Measurements from ENCODE around the gene TTC3.
"Not testable (repeated sequence)": the region's sequence is repeated elsewhere in the genome, so short reads cannot be mapped to it uniquely, and the experiment has no call there.

The TTC3 gene

GRCh38 chr21:37072988-37073416, at the start of gene TTC3, which contains the start of gene PIGP:
TSS of gene TTC3 (plus strand) at chr21:37073254. CDS start at chr21:37087258, 14,004 bp downstream.
TSS of gene PIGP (minus strand) at chr21:37073071. CDS start at chr21:37072515, 556 bp downstream.
- peak; percentile 97 for DNase-seq

- DNase-seq = no peak
Measured at GRCh38 chr21:37026499-37026898, 46.6 kb upstream of the TTC3 start.

- no peak for DNase-seq
Measured at GRCh38 chr21:37028570-37028969, 44.5 kb upstream of the TTC3 start.

- DNase-seq = no peak
Measured at GRCh38 chr21:37030864-37031263, 42.2 kb upstream of the TTC3 start.

GRCh38 chr21:37032293-37032692, 40.8 kb upstream of the TTC3 start:
- no peak for DNase-seq

- DNase-seq = no peak
Measured at GRCh38 chr21:37032877-37033471, 40.1 kb upstream of the TTC3 start.

- not testable (repeated sequence) for DNase-seq
Measured at GRCh38 chr21:37034394-37034793, 38.7 kb upstream of the TTC3 start.

- no peak for DNase-seq
Measured at GRCh38 chr21:37036177-37036576, 36.9 kb upstream of the TTC3 start.

- DNase-seq = no peak
Measured at GRCh38 chr21:37039411-37040075, 33.5 kb upstream of the TTC3 start.

- no peak for DNase-seq
Measured at GRCh38 chr21:37040212-37040611, 32.8 kb upstream of the TTC3 start.

- DNase-seq = no peak
Measured at GRCh38 chr21:37041706-37042271, 31.3 kb upstream of the TTC3 start.

GRCh38 chr21:37043818-37044217, 29.2 kb upstream of the TTC3 start:
- no peak for DNase-seq

- DNase-seq = no peak
Measured at GRCh38 chr21:37044643-37045042, 28.4 kb upstream of the TTC3 start.

- peak; percentile 89 for DNase-seq
Measured at GRCh38 chr21:37045149-37045548, 27.9 kb upstream of the TTC3 start.

- DNase-seq = no peak
Measured at GRCh38 chr21:37045556-37045955, 27.5 kb upstream of the TTC3 start.

GRCh38 chr21:37047079-37047478, 26.0 kb upstream of the TTC3 start:
- no peak for DNase-seq

- not testable (repeated sequence) for DNase-seq
Measured at GRCh38 chr21:37049741-37050140, 23.3 kb upstream of the TTC3 start.

GRCh38 chr21:37055271-37055855, 17.7 kb upstream of the TTC3 start:
- no peak for DNase-seq

GRCh38 chr21:37057614-37058013, 15.4 kb upstream of the TTC3 start:
- DNase-seq = no peak

GRCh38 chr21:37058261-37058660, 14.8 kb upstream of the TTC3 start:
- no peak for DNase-seq

- DNase-seq = no peak
Measured at GRCh38 chr21:37059181-37059580, 13.9 kb upstream of the TTC3 start.

- no peak for DNase-seq
Measured at GRCh38 chr21:37060296-37060695, 12.8 kb upstream of the TTC3 start.

- no peak for DNase-seq
Measured at GRCh38 chr21:37061926-37062592, 11.0 kb upstream of the TTC3 start.

GRCh38 chr21:37062593-37062935, 10.5 kb upstream of the TTC3 start:
- no peak for DNase-seq

Data from GDM1 (cell line).